ENCODE measurements around the gene CACNA1G.

The CACNA1G gene

DNA sequence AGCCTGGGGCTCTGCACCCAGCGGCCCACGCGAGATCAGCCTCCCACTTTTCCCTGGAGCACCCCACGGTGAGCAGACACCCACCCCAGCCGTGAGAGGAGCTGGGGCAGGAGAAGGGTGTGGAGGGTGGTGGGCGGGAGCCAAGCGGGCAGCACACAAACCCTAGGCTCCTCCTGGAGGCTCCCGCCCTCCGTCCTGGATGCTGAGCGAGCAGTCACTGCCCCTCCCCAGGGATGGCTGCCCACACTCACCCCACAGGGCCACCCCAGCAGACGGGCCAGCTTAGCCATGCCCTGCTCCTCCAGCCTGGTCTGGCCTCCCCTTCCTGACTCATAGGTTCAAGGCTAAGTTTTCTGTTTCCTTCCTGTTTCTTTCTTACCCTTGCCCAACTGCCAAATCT, 58.4 kb downstream of the CACNA1G start:
- no peak for FAIRE-seq
- TF ChIP-seq POLR2A (IDR thresholded peaks at IDR 0.05; ENCODE audit: low read depth, low read length) = no peak
- DNase-seq (ENCODE audit: insufficient read length, low spot score) = peak; percentile 80

DNA sequence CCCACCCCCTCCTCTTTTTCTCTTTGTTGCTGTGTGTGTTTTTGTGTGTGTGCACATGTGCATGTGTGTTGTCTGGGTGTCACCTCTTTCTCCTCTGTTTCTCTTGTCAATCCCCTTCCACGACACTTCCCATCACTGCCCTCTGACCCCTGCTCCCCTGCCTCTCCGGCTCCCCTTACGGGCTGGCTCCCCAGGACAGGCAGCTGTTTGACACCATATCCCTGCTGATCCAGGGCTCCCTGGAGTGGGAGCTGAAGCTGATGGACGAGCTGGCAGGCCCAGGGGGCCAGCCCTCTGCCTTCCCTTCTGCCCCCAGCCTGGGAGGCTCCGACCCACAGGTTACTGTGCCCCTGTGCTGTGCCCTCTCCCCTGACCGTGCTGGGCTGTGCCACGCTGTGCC, 59.0 kb downstream of the CACNA1G start:
- FAIRE-seq = no peak
- no peak for TF ChIP-seq POLR2A (IDR thresholded peaks at IDR 0.05; ENCODE audit: low read depth, low read length)
- DNase-seq (ENCODE audit: insufficient read length, low spot score) = no peak

DNA sequence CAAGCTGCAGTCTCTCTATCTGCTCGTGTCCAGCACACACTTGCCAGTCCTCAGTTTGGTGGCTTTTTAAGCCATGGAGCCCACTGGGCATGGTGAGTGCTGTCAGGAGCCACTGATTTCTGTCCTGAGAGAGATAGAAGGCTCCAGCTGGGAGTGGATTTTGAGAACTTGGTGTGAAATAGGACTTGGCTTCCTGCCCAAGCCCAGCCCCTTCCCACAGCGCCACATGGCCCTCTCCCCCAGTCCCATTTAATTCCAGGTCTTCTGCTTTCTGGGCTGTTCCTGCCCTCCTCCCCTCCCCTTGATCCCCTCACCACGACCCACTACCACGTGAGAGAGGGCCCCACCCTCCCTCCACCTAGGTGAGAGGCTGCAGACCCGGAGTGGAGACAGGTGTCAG, 59.7 kb downstream of the CACNA1G start:
- no peak for TF ChIP-seq POLR2A (IDR thresholded peaks at IDR 0.05; ENCODE audit: low read depth, low read length)
- DNase-seq (ENCODE audit: insufficient read length, low spot score) = no peak
- FAIRE-seq = no peak

DNA sequence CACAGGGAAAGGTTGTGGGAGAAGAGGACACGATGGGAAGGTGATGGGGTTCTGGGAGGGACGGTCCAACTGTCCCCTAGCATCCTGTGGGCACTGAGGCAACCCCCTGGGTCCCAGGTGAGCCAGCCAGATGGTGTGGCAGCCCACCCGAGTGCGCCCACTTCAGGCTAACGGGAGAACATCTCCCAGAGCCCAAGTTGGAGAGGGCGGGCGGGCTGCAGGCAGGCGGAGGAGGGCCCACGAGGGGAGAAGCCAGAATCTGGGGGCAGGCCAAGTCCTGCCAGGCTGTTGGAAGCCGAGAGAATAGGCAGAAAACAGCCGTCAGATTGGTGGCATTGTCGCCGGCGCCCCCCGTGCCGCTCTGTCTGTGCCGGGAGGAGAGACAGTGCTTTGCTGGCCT, 60.3 kb downstream of the CACNA1G start:
- DNase-seq (ENCODE audit: insufficient read length, low spot score) (no peak), FAIRE-seq (no peak)
- no peak for TF ChIP-seq POLR2A (IDR thresholded peaks at IDR 0.05; ENCODE audit: low read depth, low read length)

DNA sequence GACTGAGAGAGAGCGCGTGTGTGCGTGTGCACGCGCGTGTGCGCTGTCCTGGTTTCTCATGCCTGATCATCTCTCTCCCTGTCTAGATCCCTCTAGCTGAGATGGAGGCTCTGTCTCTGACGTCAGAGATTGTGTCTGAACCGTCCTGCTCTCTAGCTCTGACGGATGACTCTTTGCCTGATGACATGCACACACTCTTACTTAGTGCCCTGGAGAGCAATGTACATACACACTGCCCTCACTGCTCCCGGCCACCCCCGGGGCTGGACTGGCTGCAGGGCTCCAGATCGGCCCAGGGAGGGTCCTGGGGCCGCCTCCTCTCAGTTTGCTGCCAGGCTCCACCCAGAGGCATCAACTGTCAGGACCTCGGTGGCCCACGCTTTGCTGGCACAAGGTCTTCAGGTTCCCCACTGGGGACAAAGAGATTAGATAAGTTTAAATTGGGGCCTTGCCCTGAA, 61.1 kb downstream of the CACNA1G start:
- DNase-seq (ENCODE audit: insufficient read length, low spot score) (no peak), FAIRE-seq (no peak)
- TF ChIP-seq POLR2A (IDR thresholded peaks at IDR 0.05; ENCODE audit: low read depth, low read length) = no peak

DNA sequence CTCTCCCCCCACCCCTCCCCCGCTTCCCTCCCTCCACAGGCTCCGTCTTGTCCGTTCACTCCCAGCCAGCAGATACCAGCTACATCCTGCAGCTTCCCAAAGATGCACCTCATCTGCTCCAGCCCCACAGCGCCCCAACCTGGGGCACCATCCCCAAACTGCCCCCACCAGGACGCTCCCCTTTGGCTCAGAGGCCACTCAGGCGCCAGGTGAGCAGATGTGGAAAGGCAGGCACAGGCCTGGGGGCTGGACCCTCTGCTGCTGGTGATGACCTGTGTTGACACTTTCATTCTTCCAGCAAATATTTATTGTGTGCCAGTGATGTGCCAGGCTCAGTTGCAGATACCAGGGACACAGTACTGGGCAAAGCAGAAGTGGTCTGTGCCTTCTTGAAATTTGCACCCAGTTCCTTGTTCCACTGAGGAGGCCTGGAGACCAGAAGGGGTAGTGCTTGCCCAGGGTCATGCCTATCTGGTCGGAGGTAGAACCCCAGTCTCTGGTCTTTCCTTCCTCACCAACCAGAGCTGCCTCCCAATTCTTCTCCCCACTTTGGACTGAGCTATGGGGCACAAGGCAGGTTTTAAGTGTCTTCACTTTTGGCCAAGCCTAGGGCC, 63.9 kb downstream of the CACNA1G start:
- TF ChIP-seq POLR2A (IDR thresholded peaks at IDR 0.05; ENCODE audit: low read depth, low read length) = no peak
- no peak for DNase-seq (ENCODE audit: insufficient read length, low spot score)
- no peak for FAIRE-seq

DNA sequence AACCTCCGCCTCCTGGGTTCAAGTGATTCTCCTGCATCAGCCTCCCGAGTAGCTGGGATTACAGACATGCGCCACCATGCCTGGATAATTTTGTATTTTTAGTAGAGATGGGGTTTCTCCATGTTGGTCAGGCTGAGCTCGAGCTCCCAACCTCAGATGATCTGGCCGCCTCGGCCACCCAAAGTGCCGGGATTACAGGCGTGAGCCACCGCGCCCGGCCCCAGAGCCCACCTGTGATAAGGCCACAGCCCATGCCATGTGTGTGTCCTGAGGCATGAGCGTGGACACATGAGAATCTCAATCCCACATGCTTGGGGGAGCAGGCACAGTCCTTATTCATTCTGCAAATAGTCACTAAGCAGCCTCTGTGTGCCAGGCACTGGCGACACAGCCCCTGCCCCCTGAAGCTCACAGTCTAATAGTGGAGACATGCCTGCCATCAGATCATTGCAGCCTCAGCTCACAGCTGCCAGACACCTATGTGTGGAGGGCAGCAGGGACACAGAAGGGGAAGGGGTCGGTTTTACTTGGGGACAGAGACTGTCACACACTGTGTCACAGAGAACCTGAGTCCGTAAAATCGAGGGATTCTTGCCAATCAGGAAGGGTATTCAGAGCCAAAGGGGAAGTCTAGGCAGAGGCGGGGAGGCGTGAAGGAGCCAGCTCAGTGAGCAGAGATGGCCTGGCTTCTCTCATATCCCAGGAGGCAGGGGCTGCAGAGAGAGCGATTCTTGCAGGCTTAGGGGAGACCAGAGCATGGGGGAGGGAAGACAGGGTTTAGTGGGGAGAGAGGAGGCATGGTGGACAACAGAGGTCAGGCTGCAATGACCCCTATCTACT, 64.7 kb downstream of the CACNA1G start:
- FAIRE-seq = no peak
- no peak for DNase-seq (ENCODE audit: insufficient read length, low spot score)
- no peak for TF ChIP-seq POLR2A (IDR thresholded peaks at IDR 0.05; ENCODE audit: low read depth, low read length)

DNA sequence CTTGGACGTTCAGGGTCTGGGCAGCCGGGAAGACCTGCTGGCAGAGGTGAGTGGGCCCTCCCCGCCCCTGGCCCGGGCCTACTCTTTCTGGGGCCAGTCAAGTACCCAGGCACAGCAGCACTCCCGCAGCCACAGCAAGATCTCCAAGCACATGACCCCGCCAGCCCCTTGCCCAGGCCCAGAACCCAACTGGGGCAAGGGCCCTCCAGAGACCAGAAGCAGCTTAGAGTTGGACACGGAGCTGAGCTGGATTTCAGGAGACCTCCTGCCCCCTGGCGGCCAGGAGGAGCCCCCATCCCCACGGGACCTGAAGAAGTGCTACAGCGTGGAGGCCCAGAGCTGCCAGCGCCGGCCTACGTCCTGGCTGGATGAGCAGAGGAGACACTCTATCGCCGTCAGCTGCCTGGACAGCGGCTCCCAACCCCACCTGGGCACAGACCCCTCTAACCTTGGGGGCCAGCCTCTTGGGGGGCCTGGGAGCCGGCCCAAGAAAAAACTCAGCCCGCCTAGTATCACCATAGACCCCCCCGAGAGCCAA, 65.6 kb downstream of the CACNA1G start:
- no peak for TF ChIP-seq POLR2A (IDR thresholded peaks at IDR 0.05; ENCODE audit: low read depth, low read length)
- DNase-seq (ENCODE audit: insufficient read length, low spot score) (peak; percentile 86), FAIRE-seq (no peak)

DNA sequence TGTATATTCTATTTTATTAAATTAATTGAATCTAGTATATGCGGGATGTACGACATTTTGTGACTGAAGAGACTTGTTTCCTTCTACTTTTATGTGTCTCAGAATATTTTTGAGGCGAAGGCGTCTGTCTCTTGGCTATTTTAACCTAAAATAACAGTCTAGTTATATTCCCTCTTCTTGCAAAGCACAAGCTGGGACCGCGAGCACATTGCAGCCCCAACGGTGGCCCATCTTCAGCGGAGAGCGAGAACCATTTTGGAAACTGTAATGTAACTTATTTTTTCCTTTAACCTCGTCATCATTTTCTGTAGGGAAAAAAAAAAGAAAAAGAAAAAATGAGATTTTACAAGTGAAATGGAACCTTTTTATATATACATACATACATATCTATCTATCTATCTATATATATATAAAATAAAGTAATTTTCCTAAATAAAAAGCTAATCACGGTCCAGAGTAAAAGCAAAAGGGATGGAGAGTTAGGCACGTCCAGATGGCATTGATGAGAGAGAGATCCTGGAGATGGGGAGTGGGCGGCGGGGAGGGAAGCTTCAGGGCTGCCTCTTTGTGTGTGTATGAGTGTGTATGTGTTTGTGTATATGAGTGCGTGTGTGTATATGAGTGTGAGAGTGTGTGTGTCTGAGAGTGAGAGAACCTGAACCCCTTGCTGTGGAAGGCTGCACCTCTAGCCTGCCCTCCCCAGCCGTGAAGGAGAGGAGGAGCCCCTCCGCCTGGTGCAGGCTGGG, 66.7 kb downstream of the CACNA1G start:
- FAIRE-seq = no peak
- no peak for TF ChIP-seq POLR2A (IDR thresholded peaks at IDR 0.05; ENCODE audit: low read depth, low read length)
- no peak for DNase-seq (ENCODE audit: insufficient read length, low spot score)

DNA sequence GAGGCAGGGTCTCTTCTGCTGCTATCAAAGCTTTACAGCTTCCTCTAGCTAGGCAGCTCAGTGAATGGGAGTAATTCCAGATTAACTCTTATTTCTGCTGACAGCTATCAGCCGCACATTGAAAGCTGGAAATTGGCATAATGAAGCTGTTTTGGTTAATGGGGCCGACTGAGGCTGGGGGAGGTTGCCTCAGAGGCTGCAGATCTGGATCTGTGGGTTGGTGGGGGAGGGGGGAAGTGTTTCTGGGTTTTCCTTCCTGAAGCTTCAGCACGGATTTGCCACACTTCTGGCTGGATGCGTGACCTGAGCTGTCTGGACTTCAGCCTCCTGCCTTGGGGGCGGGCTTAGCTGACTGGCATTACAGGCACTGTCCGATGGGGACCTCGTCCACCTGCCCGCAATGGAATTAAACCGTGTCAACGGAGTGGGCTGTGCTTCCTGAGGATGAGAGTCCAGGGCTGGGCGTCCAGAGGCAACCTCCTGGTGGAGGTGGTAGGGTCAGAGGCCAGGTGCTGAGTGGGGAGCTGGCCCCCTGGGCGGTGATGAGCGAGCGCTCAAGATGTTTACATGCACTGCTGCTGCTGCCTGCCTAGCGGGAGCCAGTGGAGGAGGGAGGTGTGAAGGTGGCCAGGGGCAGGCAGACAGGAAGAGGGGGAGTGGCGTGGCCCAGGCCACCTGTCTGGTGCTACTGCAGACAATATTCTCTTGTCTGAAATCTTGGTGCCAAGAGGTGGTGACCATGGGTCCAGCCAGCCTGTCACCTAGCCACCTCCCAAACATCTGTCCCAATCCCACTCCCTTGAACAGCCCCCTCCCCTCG, 67.5 kb downstream of the CACNA1G start:
- FAIRE-seq = no peak
- no peak for DNase-seq (ENCODE audit: insufficient read length, low spot score)
- no peak for TF ChIP-seq POLR2A (IDR thresholded peaks at IDR 0.05; ENCODE audit: low read depth, low read length)

DNA sequence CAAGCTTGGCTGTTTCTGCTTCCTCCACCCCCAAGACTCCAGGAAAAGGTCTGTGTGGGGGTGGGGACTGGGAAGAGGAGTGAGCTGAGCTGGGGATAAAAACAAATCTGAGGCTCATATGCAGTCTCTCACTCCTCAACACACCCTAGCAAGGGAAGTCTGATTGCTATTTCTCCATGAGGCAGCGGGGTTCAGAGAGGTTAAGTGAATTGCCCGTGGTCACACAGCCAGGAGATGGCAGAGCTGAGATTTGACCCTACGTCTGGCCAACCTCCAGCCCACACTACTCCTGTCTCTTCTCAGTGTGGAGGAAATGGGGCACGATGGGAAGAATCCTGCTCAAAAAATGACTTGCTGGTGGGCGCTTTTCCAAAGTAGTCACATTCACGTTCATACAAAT, 69.4 kb downstream of the CACNA1G start:
- no peak for TF ChIP-seq POLR2A (IDR thresholded peaks at IDR 0.05; ENCODE audit: low read depth, low read length)
- FAIRE-seq = no peak

DNA sequence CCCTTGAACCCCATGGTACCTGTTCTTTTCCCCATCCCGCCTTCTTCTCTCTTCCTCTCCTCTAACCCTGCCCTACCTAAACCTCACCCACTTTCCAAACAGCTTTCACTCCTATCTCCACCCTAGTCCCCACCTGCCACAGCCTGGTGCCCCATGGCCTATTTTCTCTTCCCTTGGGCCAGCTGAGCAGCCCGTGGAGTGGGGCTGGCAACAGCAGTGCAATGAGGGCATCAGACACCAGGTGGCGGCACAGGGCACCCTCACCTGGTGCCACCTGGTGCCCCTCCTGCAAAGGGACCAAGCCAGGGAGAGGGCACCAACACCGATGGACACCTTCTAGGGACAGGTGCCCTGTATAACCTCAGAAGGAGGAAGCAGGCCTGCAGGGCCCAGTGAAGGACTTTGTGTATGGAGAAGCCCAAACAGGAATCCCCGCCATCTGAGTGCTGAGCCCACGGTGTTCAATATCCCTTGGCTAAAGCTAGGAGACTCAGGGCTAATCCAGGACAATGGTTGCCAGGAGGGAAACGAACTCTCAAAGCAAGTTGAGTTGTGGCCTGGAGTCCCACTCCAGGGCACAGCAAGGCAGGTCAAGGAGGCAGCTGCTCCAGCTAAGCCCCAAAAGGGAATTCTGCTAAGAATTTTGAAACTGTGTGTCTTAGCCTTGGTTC, 70.1 kb downstream of the CACNA1G start:
- FAIRE-seq = no peak
- peak; percentile 81 for DNase-seq (ENCODE audit: insufficient read length, low spot score)

More for the DNA sequence above, 69.4 kb downstream of the CACNA1G start:
- DNase-seq (ENCODE audit: insufficient read length, low spot score) = no peak

More for the DNA sequence above, 70.1 kb downstream of the CACNA1G start:
- TF ChIP-seq POLR2A (IDR thresholded peaks at IDR 0.05; ENCODE audit: low read depth, low read length) = no peak

Data from H54 (cell line).